Stimulated activated CD4-positive, alpha-beta T cell treated with anti-CD3 and anti-CD28 coated beads, Interleukin-4, amount 100 ng/mL, for 4 hours (primary cell): ENCODE data around the gene ARIH1.
A peak's percentile ranks its signal among the peaks of the same experiment; 100 is the strongest.
"Not testable (repeated sequence)": the region's sequence is repeated elsewhere in the genome, so short reads cannot be mapped to it uniquely, and the experiment has no call there.

Source experiments
- DNase-seq, 2 experiments: peaks; one replicate each; pipeline ENCODE4 v3.0.0-alpha.2; 2020

Gene ARIH1

DNA sequence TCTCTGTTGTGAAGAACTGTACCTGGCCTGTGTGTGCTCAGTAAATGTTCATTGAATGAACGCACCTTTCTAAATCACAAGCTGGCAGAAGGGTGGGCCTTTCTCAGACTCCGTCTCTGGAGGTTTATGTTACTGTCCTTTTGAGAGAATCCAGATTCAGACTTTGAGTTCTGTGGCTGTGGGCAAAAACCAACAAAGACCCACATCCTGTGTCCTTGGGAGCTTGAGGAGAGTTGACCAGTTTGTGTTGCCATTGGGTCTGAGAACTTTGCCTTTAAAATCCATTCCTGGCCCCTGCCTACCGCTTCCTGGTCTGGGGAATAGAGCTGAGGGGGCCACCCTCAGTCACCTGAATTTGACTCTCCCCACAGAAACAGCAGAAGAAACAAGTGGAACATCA, 134.0 kb downstream of the ARIH1 start:
- not testable (repeated sequence) for DNase-seq

DNA sequence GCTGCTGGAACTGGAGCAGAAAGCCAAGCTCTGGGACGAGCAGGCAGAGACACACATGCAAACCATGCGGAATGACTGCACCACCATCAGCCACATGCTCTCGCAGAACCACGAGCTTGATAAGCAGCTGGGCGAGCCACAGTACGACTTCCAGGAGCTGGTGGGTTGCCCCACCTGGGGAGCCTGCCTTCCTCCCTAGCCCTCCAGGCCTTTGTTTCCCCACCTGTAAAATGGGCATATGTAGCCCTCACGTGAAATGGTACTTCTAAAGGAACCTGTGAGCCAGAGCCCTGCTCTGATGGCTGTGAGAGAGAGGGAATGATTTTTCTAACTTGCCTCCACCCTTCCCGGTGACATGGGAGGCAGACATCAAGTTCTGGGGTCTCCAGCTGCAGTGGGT, 135.7 kb downstream of the ARIH1 start:
- no peak for DNase-seq

- not testable (repeated sequence) for DNase-seq
Observed at GRCh38 chr15:72612324-72612723, 138.2 kb downstream of the ARIH1 start.

GRCh38 chr15:72614810-72615532, 140.8 kb downstream of the ARIH1 start:
- no peak for DNase-seq

DNA sequence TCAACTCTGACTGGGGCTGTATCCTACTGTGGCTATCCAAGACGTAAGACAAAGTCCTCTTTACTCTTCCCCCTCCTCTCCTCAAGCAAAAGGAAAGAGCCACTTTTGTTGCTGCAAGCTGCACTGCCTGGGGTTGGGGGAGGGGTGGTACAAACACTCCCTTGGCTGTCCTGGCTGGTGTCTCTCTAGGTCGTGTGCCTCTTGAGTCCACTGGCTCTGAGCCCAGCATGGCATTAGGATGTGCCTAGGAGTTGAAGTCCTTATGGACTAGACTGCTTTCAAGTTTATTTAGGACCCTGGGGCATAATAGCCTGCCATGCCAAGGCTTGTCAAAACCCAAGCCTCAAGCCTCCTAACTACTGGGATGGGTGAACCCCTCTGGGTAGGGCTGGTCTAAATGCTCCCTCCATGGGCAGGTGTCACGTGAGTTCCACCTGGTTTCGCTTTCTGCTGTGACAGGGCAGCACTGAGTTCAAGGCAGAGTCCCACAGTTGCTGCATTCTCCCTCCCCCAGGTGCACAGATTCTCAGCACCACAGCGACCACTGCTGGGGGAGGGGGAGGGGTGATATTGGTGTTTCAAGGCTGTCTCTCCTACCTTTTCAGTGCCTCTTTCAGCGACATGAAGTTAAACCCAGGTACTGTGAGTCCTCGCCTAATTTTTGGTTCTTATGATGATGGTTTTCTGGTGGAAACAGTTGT, 141.6 kb downstream of the ARIH1 start:
- peak in 1 of 2 experiments; percentile 13 for DNase-seq

GRCh38 chr15:72616491-72617210, 142.5 kb downstream of the ARIH1 start:
- DNase-seq: no peak

GRCh38 chr15:72623854-72624253, 149.7 kb downstream of the ARIH1 start:
- DNase-seq: not testable (repeated sequence)

DNA sequence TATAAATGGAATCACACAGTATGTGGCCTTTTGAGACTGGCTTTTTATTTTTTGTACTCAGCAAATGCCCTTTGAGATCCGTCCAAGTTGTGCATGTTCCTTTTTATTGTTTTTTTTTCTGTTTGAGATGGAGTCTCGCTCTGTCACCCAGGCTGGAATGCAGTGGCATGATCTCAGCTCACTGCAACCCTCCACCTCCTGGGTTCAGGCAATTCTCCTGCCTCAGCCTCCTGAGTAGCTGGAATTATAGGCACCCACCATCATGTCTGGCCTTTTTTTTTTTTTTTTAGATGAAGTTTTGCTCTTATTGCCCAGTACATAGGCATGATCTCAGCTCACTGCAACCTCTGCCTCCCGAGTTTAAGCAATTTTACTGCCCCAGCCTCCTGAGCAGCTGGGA, 152.0 kb downstream of the ARIH1 start:
- DNase-seq: not testable (repeated sequence)

DNA sequence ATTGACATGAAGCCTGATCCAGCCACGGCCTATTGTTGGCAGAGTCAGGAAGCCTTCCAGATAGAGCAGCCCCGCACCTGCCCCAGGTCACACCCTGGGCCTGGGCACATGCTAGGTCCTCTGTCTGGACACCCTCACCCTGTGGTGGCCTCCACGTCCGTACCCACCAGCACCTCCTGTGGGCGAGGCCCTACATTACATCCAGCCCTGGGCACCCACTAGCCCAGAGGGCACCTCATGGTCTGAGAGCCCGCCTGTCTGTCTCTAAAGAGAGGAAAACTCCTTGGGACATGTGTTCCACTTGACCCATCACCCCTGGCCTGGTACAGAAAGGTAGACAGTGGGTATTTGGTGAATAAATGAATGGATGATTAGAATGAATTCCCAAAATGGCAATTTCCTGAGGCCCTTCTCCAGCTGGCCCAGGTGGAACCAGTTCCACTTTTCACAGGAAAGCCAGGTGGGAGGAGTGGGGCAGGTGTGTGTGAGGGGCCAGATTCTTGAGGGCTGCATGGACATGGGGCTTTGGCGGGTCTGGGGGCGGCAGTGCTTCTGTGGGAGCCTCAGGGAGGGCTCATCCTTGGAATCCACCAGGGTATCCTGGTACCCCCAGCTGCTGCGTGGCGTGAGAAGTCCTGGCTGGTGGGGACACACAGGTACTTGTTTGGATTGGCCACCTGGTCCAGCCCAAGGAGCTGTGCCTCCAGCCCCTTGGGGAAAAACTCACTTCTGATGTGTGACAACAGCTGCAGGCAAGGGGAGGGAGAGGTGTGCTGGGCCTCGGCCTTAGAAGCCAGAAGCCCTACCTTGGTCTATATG, 154.3 kb downstream of the ARIH1 start:
- not testable (repeated sequence) for DNase-seq

DNA sequence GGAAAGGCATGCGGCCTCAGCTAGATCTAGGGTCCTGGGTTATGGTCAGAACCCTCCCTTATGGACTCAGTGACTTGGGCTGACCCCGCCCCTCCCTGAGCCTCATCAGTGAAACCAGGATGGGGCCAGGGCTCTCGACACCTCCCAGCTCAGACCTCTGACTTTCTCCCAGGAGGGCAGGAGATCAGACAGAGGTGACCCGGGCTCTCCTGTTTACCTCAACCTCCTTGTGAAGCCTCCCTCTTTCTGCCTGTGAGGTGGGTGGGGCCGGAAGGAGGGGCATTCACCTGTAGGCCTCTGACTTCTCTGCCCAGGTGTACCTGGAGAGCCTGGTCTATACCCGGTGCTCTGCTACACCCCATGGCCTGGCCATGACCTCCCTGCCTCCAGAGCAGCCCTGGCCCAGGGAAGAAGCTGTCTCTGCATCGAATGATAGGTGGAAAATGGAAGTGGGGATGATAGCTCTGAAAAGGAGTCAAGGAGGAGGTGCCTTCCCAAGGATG, 155.0 kb downstream of the ARIH1 start:
- not testable (repeated sequence) for DNase-seq

- peak; percentile 40 to 58 for DNase-seq
Observed at GRCh38 chr15:72636519-72637282, 162.6 kb downstream of the ARIH1 start.

DNA sequence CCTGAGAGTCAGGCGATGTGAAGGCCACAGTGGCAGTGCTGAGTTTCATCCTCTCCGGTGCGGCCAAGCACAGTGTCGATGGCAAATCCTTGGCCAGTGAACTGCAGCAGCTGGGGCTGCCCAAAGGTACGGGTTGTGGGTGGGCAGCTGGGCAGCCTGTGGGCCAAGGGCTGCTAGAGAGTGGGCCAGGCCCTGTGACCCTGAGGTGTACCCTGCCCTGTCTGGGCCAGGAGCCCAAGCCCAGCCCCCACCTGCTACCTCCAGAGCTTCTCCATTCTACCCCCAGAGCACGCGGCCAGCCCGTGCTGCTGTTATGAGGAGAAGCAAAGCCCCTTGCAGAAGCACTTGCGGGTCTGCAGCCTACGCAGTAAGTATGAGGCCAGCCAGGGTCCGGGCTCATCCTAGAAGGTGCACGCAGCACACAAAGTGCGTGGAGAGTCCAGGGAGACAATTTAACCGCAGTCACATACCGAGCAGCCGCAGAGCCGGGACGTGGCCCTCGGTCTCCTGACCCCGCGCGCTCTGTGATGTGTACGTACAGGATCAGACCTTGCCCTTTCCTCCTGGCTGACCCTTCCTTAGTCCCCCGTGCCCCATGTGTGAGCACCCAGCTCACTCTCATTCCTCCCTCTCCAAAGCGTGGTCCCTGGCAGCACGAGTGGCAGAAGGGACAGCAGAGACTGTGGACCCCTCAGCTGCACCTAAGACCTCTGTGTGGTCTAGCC, 165.8 kb downstream of the ARIH1 start:
- DNase-seq: not testable (repeated sequence)

- DNase-seq: not testable (repeated sequence)
Observed at GRCh38 chr15:72642271-72642670, 168.1 kb downstream of the ARIH1 start.

DNA sequence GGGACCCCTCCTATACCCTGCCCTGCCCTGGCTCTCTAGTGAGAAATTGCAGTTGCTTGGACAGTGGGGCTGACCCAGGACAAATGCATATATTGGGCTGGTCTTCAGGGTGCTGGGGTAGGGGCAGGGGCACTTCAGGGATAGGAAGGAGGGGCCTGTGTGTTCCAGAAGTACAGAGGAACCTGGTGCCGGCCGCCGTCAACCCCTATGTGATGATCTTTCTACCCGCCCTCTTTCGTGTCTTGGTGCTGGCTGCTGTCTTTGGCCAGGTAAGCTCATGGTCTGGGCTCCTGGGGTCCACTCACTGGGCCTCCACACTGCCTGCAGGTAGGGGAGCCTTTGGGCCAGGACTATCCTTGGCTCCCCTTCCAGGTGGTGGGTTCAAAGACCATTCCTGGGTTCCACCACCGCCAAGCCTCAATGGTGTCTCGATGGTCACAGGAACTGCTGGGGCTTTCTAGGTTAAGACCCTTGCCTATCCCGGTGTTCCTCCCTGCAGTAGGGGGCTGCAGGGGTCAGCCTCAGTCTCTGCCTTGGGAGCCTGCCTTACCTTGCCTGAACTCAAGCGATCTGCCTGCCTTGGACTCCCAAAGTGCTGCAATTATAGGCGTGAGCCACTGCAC, 174.6 kb downstream of the ARIH1 start:
- DNase-seq: not testable (repeated sequence)
